Peyer's patch (tissue), 4 donors: ENCODE measurements around the gene RNU6-8. TPM values are rescaled to one million over a fixed set of nuclear protein-coding genes. Genes with fewer than 3 reads are reported as not detected.

Experiments used
- DNase-seq, 3 donors: peaks; one replicate each; pipeline ENCODE4 v3.0.0-alpha.2; 2017 to 2019
- H3K27ac ChIP-seq, 4 donors: fragments of 200-600 bp; sonication (generic); one replicate each; pipeline ENCODE4 v1.5.1; 2016 to 2019
- H3K27me3 ChIP-seq, 2 donors: fragments of 200-600 bp; sonication (generic); one replicate each; pipeline ENCODE4 v1.5.1; 2019
- H3K36me3 ChIP-seq, 3 donors: fragments of 200-600 bp; sonication (generic); one replicate each; pipeline ENCODE4 v1.5.1; 2016 to 2019
- H3K4me1 ChIP-seq, 4 donors: fragments of 200-600 bp; sonication (generic); one replicate each; pipeline ENCODE4 v1.5.1; 2016 to 2019
- H3K4me3 ChIP-seq, 4 donors: fragments of 200-600 bp; sonication (generic); 1 replicate in 3 of 4; 2 replicates in 1 of 4; pipeline ENCODE4 v1.5.1; 2016 to 2019; ENCODE audit warnings: mild to moderate bottlenecking in 1 of 4
- H3K9me3 ChIP-seq, 4 donors: fragments of 200-600 bp; sonication (generic); one replicate each; pipeline ENCODE4 v1.5.1; 2016 to 2019; ENCODE audit warnings: mild to moderate bottlenecking in 1 of 4
- CTCF ChIP-seq, 6 experiments: fragments of 450-650 bp in 4 of 6; fragments of 200-600 bp in 2 of 6; sonication (generic) in 1 of 6; IDR thresholded peaks; one replicate each; pipeline ENCODE4 v1.5.1; 2017 to 2019; ENCODE audit warnings: antibody characterized with exemption in 6 of 6, mild to moderate bottlenecking in 3 of 6, moderate library complexity in 1 of 6
- POLR2A ChIP-seq, 2 donors: fragments of 450-650 bp; IDR thresholded peaks; one replicate each; pipeline ENCODE4 v1.5.1; 2017; ENCODE audit warnings: antibody characterized with exemption in 2 of 2, mild to moderate bottlenecking in 2 of 2, moderate library complexity in 2 of 2
- small RNA-seq, 2 donors: library from RNA; depleted of rRNA; stranded (forward); fragments of <200 nt; gene quantifications; one replicate each; pipeline ENCODE3, GENCODE V24; 2016
- total RNA-seq, 4 donors: library from RNA; depleted of rRNA; stranded (reverse); fragments of >200 nt; gene quantifications; one replicate each; pipeline ENCODE4 v1.1.0, GENCODE V29; 2016

RNU6-8 gene
- total RNA-seq, 4 donors from 2014 or later: not detected

DNA sequence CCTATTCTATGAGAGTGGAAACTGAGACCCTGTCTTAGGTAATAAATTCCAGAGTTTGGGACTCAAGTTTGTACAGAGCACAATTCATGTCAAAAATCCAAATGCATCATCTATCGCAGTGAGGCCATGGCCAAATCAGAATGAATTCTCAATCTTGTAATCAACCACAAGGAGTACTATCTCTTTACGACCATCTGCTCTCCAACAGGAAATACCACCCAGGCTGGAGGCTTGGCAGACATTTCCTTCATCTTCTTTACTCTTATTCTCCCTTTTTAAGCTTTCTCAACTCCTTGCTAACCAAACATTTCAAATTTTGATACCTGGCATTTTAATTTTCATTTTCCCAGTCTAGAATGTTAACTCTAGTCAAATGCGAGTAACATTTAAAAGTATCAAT is 33.9 kb downstream of the RNU6-8 start:
- no peak for DNase-seq
- Histone ChIP-seq H3K36me3 (no peaks in the 10 kb centered on the region), H3K9me3 (no peaks in the 10 kb centered on the region), H3K27ac (no peak overlapping the region), H3K4me1 (no peaks in the 10 kb centered on the region), H3K27me3 (no peaks in the 10 kb centered on the region), H3K4me3 (no peak overlapping the region)
- TF ChIP-seq CTCF (IDR thresholded peaks at IDR 0.05) (no peak), POLR2A (IDR thresholded peaks at IDR 0.05) (no peak)

DNA sequence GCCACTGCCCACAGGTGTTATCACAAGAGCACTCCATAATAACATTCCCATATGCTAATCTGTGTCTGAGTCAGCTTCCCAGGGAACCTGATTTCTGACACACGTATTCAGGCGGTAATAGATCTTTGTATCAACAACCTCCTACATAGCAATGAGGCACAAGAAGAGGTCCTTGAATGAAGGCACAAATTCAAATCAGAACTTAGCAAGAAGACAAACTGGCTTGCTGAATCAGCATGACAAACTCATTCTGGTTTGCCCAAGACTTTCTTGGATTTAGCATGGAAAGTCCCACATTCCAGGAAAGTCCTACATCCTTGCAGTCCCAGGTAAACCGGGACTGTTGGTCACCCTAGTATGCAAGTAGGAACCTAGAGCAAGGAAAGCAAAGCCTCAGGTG is 35.2 kb downstream of the RNU6-8 start:
- DNase-seq: no peak
- Histone ChIP-seq H3K27me3 (no peaks in the 10 kb centered on the region), H3K36me3 (no peaks in the 10 kb centered on the region), H3K4me3 (no peak overlapping the region), H3K27ac (no peak overlapping the region), H3K4me1 (no peaks in the 10 kb centered on the region), H3K9me3 (no peaks in the 10 kb centered on the region)
- TF ChIP-seq POLR2A (IDR thresholded peaks at IDR 0.05) (no peak), CTCF (IDR thresholded peaks at IDR 0.05) (no peak)

DNA sequence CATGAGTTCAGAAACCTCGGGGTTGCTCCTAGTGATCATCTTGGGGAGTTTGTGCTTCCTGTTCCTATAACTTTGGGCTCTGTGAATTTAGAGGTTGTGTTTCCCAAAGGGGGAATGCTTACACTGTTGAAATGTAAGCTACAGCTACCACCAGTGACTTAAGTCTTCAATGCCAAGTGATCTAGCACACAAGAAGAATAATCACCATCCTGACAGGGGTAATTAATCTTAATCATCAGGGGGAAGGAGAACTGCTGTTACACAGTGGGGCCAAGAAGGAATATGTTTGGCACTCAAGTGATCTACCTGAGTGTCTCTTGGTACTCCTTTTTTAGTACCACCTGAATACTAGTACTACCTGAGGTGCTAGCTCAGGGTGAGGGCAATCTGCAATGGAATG is 36.1 kb downstream of the RNU6-8 start:
- TF ChIP-seq CTCF (IDR thresholded peaks at IDR 0.05) (no peak), POLR2A (IDR thresholded peaks at IDR 0.05) (no peak)

GRCh38 chr14:32166029-32166428 is 37.0 kb downstream of the RNU6-8 start:
- no peaks in the 10 kb centered on the region for H3K36me3 ChIP-seq
- no peak overlapping the region for H3K27ac ChIP-seq
- H3K9me3 ChIP-seq: no peaks in the 10 kb centered on the region
- no peak for TF ChIP-seq CTCF (IDR thresholded peaks at IDR 0.05)
- no peak for TF ChIP-seq POLR2A (IDR thresholded peaks at IDR 0.05)
- no peak overlapping the region for H3K4me3 ChIP-seq
- H3K27me3 ChIP-seq: no peaks in the 10 kb centered on the region
- DNase-seq: no peak
- no peaks in the 10 kb centered on the region for H3K4me1 ChIP-seq

More for the DNA sequence above, 36.1 kb downstream of the RNU6-8 start:
- no peaks in the 10 kb centered on the region for H3K27me3 ChIP-seq
- no peak overlapping the region for H3K4me3 ChIP-seq
- no peaks in the 10 kb centered on the region for H3K36me3 ChIP-seq
- DNase-seq: no peak
- H3K27ac ChIP-seq: no peak overlapping the region
- H3K4me1 ChIP-seq: no peaks in the 10 kb centered on the region
- H3K9me3 ChIP-seq: no peaks in the 10 kb centered on the region

Small RNAs within 50 kb of the gene (small RNA-seq; reads per million reads assigned to genes)
- 0 reads per million in 2 donors for gene RNU6-7
- gene RNU6-8: 0 reads per million in 2 donors

Other genes with a start within 250 kb of the RNU6-8 start
- gene ARHGAP5, start 126.0 kb downstream of the RNU6-8 start, total RNA-seq: 100 to 1,000 TPM; 113 to 123 (median 115) TPM
- not detected for gene RNU6-7, start 1.2 kb downstream of the RNU6-8 start, total RNA-seq
- 10 to 100 TPM in 3 of 4 donors, 1 to 10 TPM in 1; 7.6 to 21.5 (median 12.2) TPM for gene AKAP6, start 126.0 kb upstream of the RNU6-8 start, total RNA-seq